ENCODE measurements around the gene GNPTG. TPM values are rescaled to one million over a fixed set of nuclear protein-coding genes. Genes with fewer than 3 reads are reported as not detected.

GNPTG gene
- total RNA-seq, 2 donors from 2014 or later = 34.0 to 38.4 TPM

DNA sequence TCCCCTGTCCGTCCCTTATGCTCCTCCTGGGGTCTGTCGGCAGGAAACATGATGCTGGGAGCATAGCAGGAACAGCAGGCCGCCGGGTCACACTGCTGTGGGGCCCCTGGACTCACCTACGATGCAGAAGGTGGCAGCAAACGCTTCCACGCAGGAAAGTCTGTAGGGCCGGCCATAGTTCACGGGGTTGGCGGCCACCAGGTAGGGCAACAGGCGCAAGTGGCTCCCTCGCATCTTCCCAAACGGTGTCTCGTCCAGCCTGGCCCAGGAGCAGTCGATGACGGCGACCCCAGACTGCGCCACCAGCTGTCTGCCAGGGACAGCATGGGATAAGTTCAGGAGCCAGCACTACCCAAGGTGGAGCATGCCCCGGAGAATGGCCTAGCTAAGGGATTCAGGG, 1.0 kb upstream of the GNPTG start:
- Histone ChIP-seq H3K4me1 (ENCODE audit: control insufficient read depth, insufficient read depth, low read length) (no peaks in the 10 kb centered on the region), H3K27me3 (ENCODE audit: control insufficient read depth, insufficient read depth, low read length, poor library complexity, severe bottlenecking) (no peaks in the 10 kb centered on the region), H3K27ac (ENCODE audit: low read depth, low read length) (no peak overlapping the region), H3K9ac (ENCODE audit: extremely low read depth, low read length, poor library complexity, severe bottlenecking) (peak overlapping the region; percentile 68), H3K36me3 (ENCODE audit: control insufficient read depth, insufficient read depth, low read length) (peaks cover 17% of the 10 kb centered on the region), H3K4me3 (ENCODE audit: low read length) (peak overlapping the region; percentile 98), H3K9me3 (ENCODE audit: control insufficient read depth, low read length) (no peaks in the 10 kb centered on the region)
- Mint-ChIP-seq H3K27ac (peak overlapping the region; percentile 68), H3K9me3 (no peaks in the 10 kb centered on the region), H3K36me3 (ENCODE audit: low read depth) (peaks cover 10% of the 10 kb centered on the region), H3K4me1 (peaks cover 9% of the 10 kb centered on the region), H3K4me3 (peak overlapping the region; percentile 73), H3K27me3 (ENCODE audit: insufficient read depth) (no peaks in the 10 kb centered on the region)
- WGBS, 2 experiments (ENCODE audit: insufficient coverage in 1 of 2, insufficient read length in 1 of 2) = 83 to 86% methylated on average over 14 to 19 of the region's 19 CpGs
- TF ChIP-seq, protein P1, sequence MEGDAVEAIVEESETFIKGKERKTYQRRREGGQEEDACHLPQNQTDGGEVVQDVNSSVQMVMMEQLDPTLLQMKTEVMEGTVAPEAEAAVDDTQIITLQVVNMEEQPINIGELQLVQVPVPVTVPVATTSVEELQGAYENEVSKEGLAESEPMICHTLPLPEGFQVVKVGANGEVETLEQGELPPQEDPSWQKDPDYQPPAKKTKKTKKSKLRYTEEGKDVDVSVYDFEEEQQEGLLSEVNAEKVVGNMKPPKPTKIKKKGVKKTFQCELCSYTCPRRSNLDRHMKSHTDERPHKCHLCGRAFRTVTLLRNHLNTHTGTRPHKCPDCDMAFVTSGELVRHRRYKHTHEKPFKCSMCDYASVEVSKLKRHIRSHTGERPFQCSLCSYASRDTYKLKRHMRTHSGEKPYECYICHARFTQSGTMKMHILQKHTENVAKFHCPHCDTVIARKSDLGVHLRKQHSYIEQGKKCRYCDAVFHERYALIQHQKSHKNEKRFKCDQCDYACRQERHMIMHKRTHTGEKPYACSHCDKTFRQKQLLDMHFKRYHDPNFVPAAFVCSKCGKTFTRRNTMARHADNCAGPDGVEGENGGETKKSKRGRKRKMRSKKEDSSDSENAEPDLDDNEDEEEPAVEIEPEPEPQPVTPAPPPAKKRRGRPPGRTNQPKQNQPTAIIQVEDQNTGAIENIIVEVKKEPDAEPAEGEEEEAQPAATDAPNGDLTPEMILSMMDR (conservative IDR thresholded peaks at IDR 0.05) = no peak
- no peak for DNase-seq

DNA sequence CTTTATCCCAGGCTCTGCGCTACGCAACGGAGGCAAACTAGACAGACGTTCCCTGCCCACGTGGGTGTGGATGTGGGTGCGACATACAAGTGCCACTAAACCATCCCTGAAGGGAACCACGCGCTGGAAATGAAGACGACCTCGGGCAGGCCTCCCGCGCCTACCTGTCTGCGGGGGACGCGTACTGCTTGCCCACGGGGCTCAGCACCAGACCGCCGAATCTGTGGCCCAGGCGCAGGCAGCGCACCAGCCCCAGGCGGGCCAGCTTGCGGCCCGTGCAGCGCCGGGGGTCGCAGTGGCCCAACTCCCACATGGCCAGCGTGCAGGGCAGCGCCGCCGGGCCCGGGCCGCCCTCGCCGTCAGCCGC, 533 bp upstream of the GNPTG start:
- Mint-ChIP-seq H3K4me1 (peaks cover 9% of the 10 kb centered on the region), H3K9me3 (no peaks in the 10 kb centered on the region), H3K4me3 (peak overlapping the region; percentile 73), H3K36me3 (ENCODE audit: low read depth) (peaks cover 10% of the 10 kb centered on the region), H3K27ac (peak overlapping the region; percentile 68), H3K27me3 (ENCODE audit: insufficient read depth) (no peaks in the 10 kb centered on the region)
- no peak for DNase-seq
- H3K27ac ChIP-seq (ENCODE audit: low read depth, low read length) = no peak overlapping the region
- H3K36me3 ChIP-seq (ENCODE audit: control insufficient read depth, insufficient read depth, low read length) = peaks cover 17% of the 10 kb centered on the region
- no peaks in the 10 kb centered on the region for H3K4me1 ChIP-seq (ENCODE audit: control insufficient read depth, insufficient read depth, low read length)
- WGBS, 2 experiments (ENCODE audit: insufficient coverage in 1 of 2, insufficient read length in 1 of 2) = 3% methylated on average over 26 to 35 of the region's 35 CpGs
- H3K9me3 ChIP-seq (ENCODE audit: control insufficient read depth, low read length) = no peaks in the 10 kb centered on the region
- H3K27me3 ChIP-seq (ENCODE audit: control insufficient read depth, insufficient read depth, low read length, poor library complexity, severe bottlenecking) = no peaks in the 10 kb centered on the region
- H3K4me3 ChIP-seq (ENCODE audit: low read length) = peak overlapping the region; percentile 98
- H3K9ac ChIP-seq (ENCODE audit: extremely low read depth, low read length, poor library complexity, severe bottlenecking) = peak overlapping the region; percentile 68
- TF ChIP-seq, protein P1 (conservative IDR thresholded peaks at IDR 0.05) = no peak

DNA sequence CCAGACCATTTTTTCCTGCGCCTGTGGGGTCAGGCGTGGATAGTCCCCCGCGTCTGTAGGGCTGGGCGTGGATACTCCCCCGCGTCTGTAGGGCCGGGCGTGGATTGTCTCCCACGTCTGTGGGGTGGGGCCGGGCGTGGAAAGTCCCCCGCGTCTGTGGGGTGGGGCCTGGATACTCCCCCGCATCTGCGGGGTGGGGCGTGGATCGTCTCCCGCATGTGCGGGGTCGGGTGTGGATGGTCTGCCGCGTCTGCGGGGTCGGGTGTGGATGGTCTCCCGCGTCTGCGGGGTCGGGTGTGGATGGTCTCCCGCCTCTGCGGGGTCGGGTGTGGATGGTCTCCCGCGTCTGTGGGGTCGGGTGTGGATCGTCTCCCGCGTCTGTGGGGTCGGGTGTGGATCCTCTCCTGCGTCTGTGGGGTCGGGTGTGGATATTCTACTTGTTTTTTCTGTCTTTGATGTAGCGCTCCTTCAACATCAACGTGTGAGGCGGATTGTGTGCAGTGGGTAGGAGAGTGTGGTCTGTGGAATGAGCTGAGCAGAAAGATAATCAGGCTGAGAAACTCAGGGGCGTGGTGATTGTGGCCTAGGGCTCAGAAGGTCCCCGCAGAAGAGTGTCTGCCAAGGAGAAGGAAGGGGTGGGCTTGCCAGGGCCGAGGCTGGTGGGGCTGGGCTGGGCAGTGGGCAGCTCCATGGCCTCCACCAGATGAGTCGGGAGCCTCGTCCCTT, 3.2 kb downstream of the GNPTG start:
- peak overlapping the region; percentile 11 for H3K27ac Mint-ChIP-seq
- WGBS, 2 experiments (ENCODE audit: insufficient coverage in 1 of 2, insufficient read length in 1 of 2) = 92 to 97% methylated on average over 30 to 49 of the region's 49 CpGs
- peaks cover 9% of the 10 kb centered on the region for H3K4me1 Mint-ChIP-seq
- Histone ChIP-seq H3K9ac (ENCODE audit: extremely low read depth, low read length, poor library complexity, severe bottlenecking) (no peak overlapping the region), H3K4me1 (ENCODE audit: control insufficient read depth, insufficient read depth, low read length) (no peaks in the 10 kb centered on the region), H3K36me3 (ENCODE audit: control insufficient read depth, insufficient read depth, low read length) (peaks cover 10% of the 10 kb centered on the region), H3K9me3 (ENCODE audit: control insufficient read depth, low read length) (no peaks in the 10 kb centered on the region), H3K27me3 (ENCODE audit: control insufficient read depth, insufficient read depth, low read length, poor library complexity, severe bottlenecking) (no peaks in the 10 kb centered on the region), H3K4me3 (ENCODE audit: low read length) (no peak overlapping the region), H3K27ac (ENCODE audit: low read depth, low read length) (no peak overlapping the region)
- peaks cover 17% of the 10 kb centered on the region for H3K36me3 Mint-ChIP-seq (ENCODE audit: low read depth)
- TF ChIP-seq, protein P1 (conservative IDR thresholded peaks at IDR 0.05) = no peak
- H3K4me3 Mint-ChIP-seq = no peak overlapping the region
- no peak for DNase-seq
- H3K27me3 Mint-ChIP-seq (ENCODE audit: insufficient read depth) = no peaks in the 10 kb centered on the region
- no peaks in the 10 kb centered on the region for H3K9me3 Mint-ChIP-seq

All from endodermal cell (in vitro differentiated cells).